GM12878 (cell line): ENCODE data around the gene FLOT1. TPM values are rescaled to one million over a fixed set of nuclear protein-coding genes. Genes with fewer than 3 reads are reported as not detected.

Experiments
- ATAC-seq: fragments of 200-7000 bp; cut with Tn5 transposase; 3 replicates; pipeline ENCODE4 v1.9.1; 2020; ENCODE audit warnings: mild to moderate bottlenecking, moderate library complexity
- Bru-seq: library from RNA; stranded (reverse); fragments of 400-500 nt; gene quantifications from one replicate; lab custom pipeline; 2021; lab: Mats Ljungman, UMichigan
- BruChase-seq, 2 experiments: library from RNA; stranded (reverse); fragments of 400-500 nt; gene quantifications; one replicate each; lab custom pipeline; 2021; lab: Mats Ljungman, UMichigan
- BruUV-seq: library from RNA; stranded (reverse); fragments of 400-500 nt; replicated peaks from 2 replicates; lab custom pipeline; 2021; lab: Mats Ljungman, UMichigan
- CTCF ChIA-PET: fragments of 300-600 bp; sonication (Branson Sonifier 250); formaldehyde crosslinking; extraction: SDS; loops from one replicate; lab custom pipeline; 2021; ENCODE audit warnings: inconsistent platforms; lab: Yijun Ruan, JAX
- POLR2A ChIA-PET: fragments of 350-600 bp; formaldehyde crosslinking; extraction: SDS; loops from one replicate; lab custom pipeline; 2021; ENCODE audit warnings: inconsistent platforms; lab: Charles Lee
- RAD21 ChIA-PET: fragments of 300-600 bp; sonication (Branson Sonifier 250); formaldehyde crosslinking; loops from one replicate; lab custom pipeline; 2023; ENCODE audit warnings: antibody characterized with exemption; ENCODE audit not compliant: unreplicated experiment; lab: Charles Lee
- SMC1A ChIA-PET: fragments of 300-600 bp; sonication (Branson Sonifier 250); formaldehyde crosslinking; loops from one replicate; lab custom pipeline; 2023; ENCODE audit not compliant: unreplicated experiment, uncharacterized antibody; lab: Charles Lee
- DNase-seq: peaks from one replicate; pipeline ENCODE4 v3.0.0-alpha.2; 2011; ENCODE audit warnings: low read depth, low spot score
- FAIRE-seq: peaks from 3 replicates; lab custom pipeline; 2011; peaks lifted over from hg19 to GRCh38; lab: Jason Lieb, UNC
- H2AFZ ChIP-seq: 2 replicates; pipeline ENCODE4 v1.6.0; 2011; ENCODE audit warnings: low read depth, low read length, control low read depth; ENCODE audit not compliant: control insufficient read depth
- H3K27ac ChIP-seq: 2 replicates; pipeline ENCODE4 v1.5.1; 2011; ENCODE audit warnings: control low read depth; ENCODE audit not compliant: control insufficient read depth, insufficient read depth
- H3K27me3 ChIP-seq, 2 experiments: replicated peaks in 1 of 2; 2 replicates each; pipeline versions ENCODE4 v1.6.0 to v1.6.1; 2011; ENCODE audit warnings: low read length in 1 of 2; ENCODE audit not compliant: control insufficient read depth in 2 of 2, insufficient read depth in 2 of 2
- H3K36me3 ChIP-seq, 2 experiments: 2 replicates each; pipeline ENCODE4 v1.5.1; 2011; ENCODE audit warnings: low read length in 1 of 2; ENCODE audit not compliant: control insufficient read depth in 2 of 2, insufficient read depth in 2 of 2
- H3K4me1 ChIP-seq: 2 replicates; pipeline ENCODE4 v1.6.1; 2011; ENCODE audit warnings: mild to moderate bottlenecking, low read length, moderate library complexity, mixed read lengths; ENCODE audit not compliant: control insufficient read depth, insufficient read depth
- H3K4me2 ChIP-seq: 2 replicates; pipeline ENCODE4 v1.6.0; 2011; ENCODE audit warnings: control low read depth; ENCODE audit not compliant: control insufficient read depth, insufficient read depth
- H3K4me3 ChIP-seq: fragments of 200-600 bp; sonication (generic); 2 replicates; pipeline ENCODE4 v1.5.1; 2016
- H3K79me2 ChIP-seq: 2 replicates; pipeline ENCODE4 v1.6.0; 2011; ENCODE audit warnings: low read length; ENCODE audit not compliant: control insufficient read depth, insufficient read depth
- H3K9ac ChIP-seq: 2 replicates; pipeline ENCODE4 v1.8.0; 2011; ENCODE audit warnings: low read length, control low read depth, mixed read lengths; ENCODE audit not compliant: control insufficient read depth, insufficient read depth
- H3K9me3 ChIP-seq: replicated peaks from 3 replicates; pipeline ENCODE4 v1.5.1; 2011; ENCODE audit warnings: mild to moderate bottlenecking, low read length; ENCODE audit not compliant: control insufficient read depth, insufficient read depth
- H4K20me1 ChIP-seq: 2 replicates; pipeline ENCODE4 v1.6.0; 2011; ENCODE audit not compliant: control insufficient read depth, insufficient read depth
- BACH1 ChIP-seq: fragments of 450-650 bp; IDR thresholded peaks from 2 replicates; pipeline ENCODE4 v1.6.1; 2017; ENCODE audit warnings: mild to moderate bottlenecking, borderline replicate concordance
- BHLHE40 ChIP-seq, 2 experiments: fragments of 450-650 bp in 1 of 2; IDR thresholded peaks; 2 replicates each; pipeline ENCODE4 v1.6.1; 2011 to 2017; ENCODE audit warnings: low read depth in 2 of 2, borderline replicate concordance in 1 of 2, improper control_type of control experiment in 1 of 2, low read length in 1 of 2, mild to moderate bottlenecking in 1 of 2
- CBFB ChIP-seq: IDR thresholded peaks from 2 replicates; pipeline ENCODE4 v1.6.1; 2016; ENCODE audit warnings: antibody characterized with exemption, low read depth
- CHD2 ChIP-seq: IDR thresholded peaks from 2 replicates; pipeline ENCODE4 v1.6.1; 2011; ENCODE audit warnings: low read depth, low read length, improper control_type of control experiment, borderline replicate concordance
- CREB1 ChIP-seq: IDR thresholded peaks from 2 replicates; pipeline ENCODE4 v1.6.1; 2012; ENCODE audit warnings: low read depth, mild to moderate bottlenecking, inconsistent platforms
- ELK1 ChIP-seq: IDR thresholded peaks from 2 replicates; pipeline ENCODE4 v1.6.1; 2012; ENCODE audit warnings: low read depth, low read length, improper control_type of control experiment
- EP300 ChIP-seq, 2 experiments: fragments of 150-350 bp in 1 of 2; IDR thresholded peaks; 2 replicates each; pipeline ENCODE4 v1.6.1; 2011 to 2012; ENCODE audit warnings: low read depth in 2 of 2, low read length in 2 of 2, borderline replicate concordance in 1 of 2, improper control_type of control experiment in 1 of 2, inconsistent platforms in 1 of 2; ENCODE audit not compliant: control insufficient read depth in 1 of 2
- NFXL1 ChIP-seq: fragments of 450-650 bp; IDR thresholded peaks from 2 replicates; pipeline ENCODE4 v1.6.1; 2017; ENCODE audit warnings: antibody characterized with exemption, mild to moderate bottlenecking, borderline replicate concordance
- NR2F1 ChIP-seq: fragments of 450-650 bp; conservative IDR thresholded peaks from 2 replicates; pipeline ENCODE4 v1.6.1; 2017; ENCODE audit warnings: mild to moderate bottlenecking
- PML ChIP-seq: IDR thresholded peaks from 2 replicates; pipeline ENCODE4 v1.6.1; 2012; ENCODE audit warnings: low read length, inconsistent platforms
- RELA ChIP-seq: fragments of 450-650 bp; IDR thresholded peaks from 2 replicates; pipeline ENCODE4 v1.8.0; 2014; ENCODE audit warnings: borderline replicate concordance; ENCODE audit not compliant: partially characterized antibody
- RELB ChIP-seq: fragments of 450-650 bp; IDR thresholded peaks from 2 replicates; pipeline ENCODE4 v1.6.1; 2017; ENCODE audit warnings: low read depth, mild to moderate bottlenecking, moderate library complexity
- SMARCA5 ChIP-seq: fragments of 450-650 bp; IDR thresholded peaks from 2 replicates; pipeline ENCODE4 v1.6.1; 2017; ENCODE audit warnings: mild to moderate bottlenecking
- WGBS: methylation state at CpG from one replicate; pipeline ENCODE4 v1.1.6; 2016; ENCODE audit warnings: low lambda C conversion rate; ENCODE audit not compliant: insufficient replicate concordance, insufficient coverage; ENCODE audit errors: missing lambda C conversion rate; 5-methylcytosine and 5-hydroxymethylcytosine counted together
- in situ Hi-C: fragments of 300-500 bp; cut with MboI; formaldehyde crosslinking; loops from 9 replicates; pipeline ENCODE4 v1.14.3; 2018; ENCODE audit warnings: mixed read lengths
- intact Hi-C: fragments of 100-400 bp; cut with micrococcal nuclease; formaldehyde crosslinking; loops from one replicate; pipeline ENCODE4 v1.14.2; 2022; ENCODE audit not compliant: unreplicated experiment
- long read RNA-seq, 2 experiments: library from polyadenylated mRNA; unstranded; transcript quantifications; one replicate each; pipeline ENCODE4 v2.0.0, GENCODE V29; 2019 to 2020
- polyA minus RNA-seq, 3 experiments: library from RNA; depleted of rRNA, polyadenylated mRNA; stranded (reverse); fragments of >200 nt; gene quantifications; 2 replicates each; pipeline ENCODE4 v1.2.3, GENCODE V29; 2011
- polyA plus RNA-seq, 11 experiments: library from polyadenylated mRNA; depleted of rRNA in 4 of 11; unstranded in 6 of 11; stranded (reverse) in 5 of 11; fragments of >200 nt; fragmentation: Nextera tagmentation in 4 of 11; fragmentation: Illumina TruSeq in 1 of 11; extraction: Ambion mirVana in 4 of 11; extraction: Trizol in 1 of 11; gene quantifications; 1 replicate in 1 of 11; 2 replicates in 10 of 11; pipeline versions ENCODE4 v1.2.1 to v1.2.3, GENCODE V29; 2011 to 2016; ENCODE audit warnings: inconsistent platforms in 2 of 11, missing spikeins in 2 of 11, low read depth in 1 of 11
- total RNA-seq, 4 experiments: library from RNA; depleted of rRNA in 3 of 4; stranded (reverse); fragments of >200 nt in 3 of 4; fragmentation: Illumina TruSeq in 1 of 4; extraction: Trizol in 1 of 4; gene quantifications; 2 replicates each; pipeline versions ENCODE4 v1.2.1 to v1.2.3, GENCODE V29; 2013 to 2021

The FLOT1 gene
- 83.3 and 102 TPM in 2 replicates for total RNA-seq (2013; cell fraction: nucleolus; rRNA removed)
- 98.4 and 102 TPM in 2 replicates for total RNA-seq (2014; rRNA removed)
- total RNA-seq (2014; rRNA removed; fragmentation: Illumina TruSeq; extraction: Trizol) = 71.2 and 73.6 TPM in 2 replicates
- 111 and 115 TPM in 2 replicates for total RNA-seq (2021)
- 57.9 TPM for polyA plus RNA-seq (2011; ENCODE audit: low read depth)
- 113 and 153 TPM in 2 replicates for polyA plus RNA-seq (2011; rRNA removed)
- 161 and 169 TPM in 2 replicates for polyA plus RNA-seq (2011; cell fraction: cytosol; rRNA removed)
- polyA plus RNA-seq (2011; cell fraction: nucleus; rRNA removed) = 189 and 204 TPM in 2 replicates
- 103 and 110 TPM in 2 replicates for polyA plus RNA-seq (2012)
- 102 and 112 TPM in 2 replicates for polyA plus RNA-seq (2014; fragmentation: Illumina TruSeq; extraction: Trizol)
- polyA plus RNA-seq (2014; fragmentation: Nextera tagmentation; extraction: Ambion mirVana) = 10 to 100 TPM; 12.3 to 16.8 TPM
- 140 and 153 TPM in 2 replicates for polyA plus RNA-seq (2014; rRNA removed)
- 100 to 1,000 TPM; 114 to 119 TPM for polyA plus RNA-seq (2016; fragmentation: Nextera tagmentation; extraction: Ambion mirVana)
- 106 and 129 TPM in 2 replicates for polyA minus RNA-seq (2011; rRNA and poly(A)+ RNA removed)
- 45.0 and 45.6 TPM in 2 replicates for polyA minus RNA-seq (2011; cell fraction: cytosol; rRNA and poly(A)+ RNA removed)
- polyA minus RNA-seq (2011; cell fraction: nucleus; rRNA and poly(A)+ RNA removed) = 64.8 and 96.5 TPM in 2 replicates
- percentile 90 among the genes with signal in this experiment for Bru-seq, nascent RNA
- percentile 92 among the genes with signal in this experiment for BruChase-seq, experiment 1, labeled RNA remaining after a 6-hour chase
- percentile 88 among the genes with signal in this experiment for BruChase-seq, experiment 2, labeled RNA remaining after a 2-hour chase
- long read RNA-seq, experiment 1, transcript FLOT1-201 (13 exons, 1,912 nt) = major isoform, 84 of 108 reads
- long read RNA-seq, experiment 1, partial matches to known transcripts = 3 of 108 reads
- long read RNA-seq, experiment 1, other reads (novel, unspliced or antisense) = 21 of 108 reads
- long read RNA-seq, experiment 2, transcript FLOT1-201 (13 exons, 1,912 nt) = major isoform, 82 of 132 reads
- long read RNA-seq, experiment 2, partial matches to known transcripts = 15 of 132 reads
- long read RNA-seq, experiment 2, other reads (novel, unspliced or antisense) = 35 of 132 reads

DNA sequence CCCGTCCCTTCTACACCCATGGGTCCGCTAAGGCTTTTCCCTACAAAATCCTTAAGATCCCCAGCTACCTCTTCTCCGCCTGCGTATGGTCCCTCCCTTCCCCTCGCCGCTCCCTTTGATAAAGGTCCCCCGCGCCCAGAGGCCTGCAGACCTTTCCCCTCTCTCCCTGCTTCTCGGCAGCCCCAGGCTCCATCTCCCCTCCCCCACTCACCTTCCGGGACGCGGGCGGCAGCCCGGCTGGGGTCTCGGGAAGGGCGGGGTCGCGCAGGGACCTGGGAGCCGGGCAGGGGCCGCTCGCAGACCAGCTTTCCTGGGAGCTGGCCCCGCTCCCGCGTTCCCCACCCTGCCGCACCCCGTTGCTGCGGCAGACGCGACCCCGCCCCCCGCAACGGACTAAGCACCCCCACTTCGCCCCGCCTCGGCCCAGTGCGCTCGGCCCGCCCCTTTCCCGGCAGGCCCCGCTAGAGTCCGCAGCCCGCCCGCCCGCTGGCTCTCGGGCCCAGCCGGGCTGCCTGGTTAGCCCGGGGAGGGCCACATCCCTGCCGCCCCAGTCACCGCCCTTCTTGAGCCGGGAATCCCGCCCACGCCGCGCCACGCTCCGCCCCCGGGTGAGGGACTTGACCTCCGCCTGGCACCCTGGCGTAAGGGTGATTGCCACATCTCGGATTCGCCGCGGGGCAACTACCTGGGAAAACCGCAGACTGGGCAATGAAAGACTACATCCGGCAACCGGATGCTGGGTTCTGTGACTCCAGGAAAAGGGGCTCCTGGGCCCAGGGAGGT lies at the start of gene FLOT1:
TSS of gene FLOT1 (minus strand) at position 372 of the 783 bp plus-strand sequence. CDS start 498 bp downstream, outside the sequence.
- in situ Hi-C loops (no loop called here), intact Hi-C loops (loop anchor here (2.0 kb wide), 1 partner anchor 68 kb away; no protein-coding TSS in a partner anchor)
- peak within 1 kb of the TSS; percentile 82 for H3K9ac ChIP-seq
- peak within 1 kb of the TSS; percentile 41 for H2AFZ ChIP-seq
- peaks cover 37% of the 10 kb centered on the region for H3K79me2 ChIP-seq
- no peaks in the 10 kb centered on the region for H4K20me1 ChIP-seq
- no peak for FAIRE-seq
- peaks cover 23% of the 10 kb centered on the region for H3K4me1 ChIP-seq
- ChIA-PET RAD21 (interaction anchor here (0.6 to 3.7 kb wide), 14 partner anchors 10 to 134 kb away, joined by 3 to 22 read pairs (median 4); partner anchors contain the start of gene MDC1), CTCF (interaction anchor here (0.8 to 2.1 kb wide), 10 partner anchors 11 to 201 kb away, joined by 3 to 8 read pairs (median 4); partner anchors contain the start of gene VARS2), POLR2A (interaction anchor here (0.7 to 9.4 kb wide), 12 partner anchors 15 to 171 kb away, joined by 3 to 89 read pairs (median 4); partner anchors contain the start of genes MDC1 and VARS2), SMC1A (interaction anchor here (1.0 to 10.0 kb wide), 4 partner anchors 11 to 80 kb away, joined by 3 to 122 read pairs (median 12); no protein-coding TSS in a partner anchor)
- H3K36me3 ChIP-seq = peaks cover 6 to 12% of the 10 kb centered on the region in 2 experiments
- BruUV-seq = no TSS peak
- under 1% methylated on average over 40 of the region's 66 CpGs for WGBS
- peaks cover 5% of the 10 kb centered on the region; the same call in 2 of the 3 replicates for H3K9me3 ChIP-seq
- H3K4me3 ChIP-seq = peak within 1 kb of the TSS; percentile 95
- H3K4me2 ChIP-seq = peak within 1 kb of the TSS; percentile 94
- peak; percentile 80 for ATAC-seq
- no peaks in the 10 kb centered on the region for H3K27me3 ChIP-seq
- peak; percentile 80 for DNase-seq
- peak within 1 kb of the TSS; percentile 72 for H3K27ac ChIP-seq
- TF ChIP-seq PML = peak; percentile 76; the same call in 1 of the 2 replicates
- TF ChIP-seq EP300 (IDR thresholded peaks at IDR 0.05; ENCODE audit: borderline replicate concordance in 1 of 2, control insufficient read depth in 1 of 2, low read depth in 2 of 2, low read length in 2 of 2) = peak in 1 of 2 experiments; percentile 12; a peak in 1 of 4 replicates
- peak; percentile 83 for TF ChIP-seq CBFB
- 0 out of 2 replicates have a peak, but pooled peaks have one; percentile 28 for TF ChIP-seq RELB
- TF ChIP-seq CHD2 = peak; percentile 66; the same call in 1 of the 2 replicates
- no peak for TF ChIP-seq RELA
- peak; percentile 97 for TF ChIP-seq NR2F1
- TF ChIP-seq NFXL1 = 0 out of 2 replicates have a peak, but pooled peaks have one; percentile 46
- 0 out of 2 replicates have a peak, but pooled peaks have one; percentile 34 for TF ChIP-seq ELK1
- TF ChIP-seq SMARCA5 = no peak
- TF ChIP-seq CREB1 = no peak
- peak; percentile 34 to 74; a peak in 3 of 4 replicates for TF ChIP-seq BHLHE40 (IDR thresholded peaks at IDR 0.05; ENCODE audit: borderline replicate concordance in 1 of 2, low read depth in 2 of 2, low read length in 1 of 2)
- TF ChIP-seq BACH1 = peak; percentile 89
